ENCODE data around the gene DNAH14. TPM values are rescaled to one million over a fixed set of nuclear protein-coding genes. Genes with fewer than 3 reads are reported as not detected.

Gene DNAH14
- total and polyA plus RNA-seq, 4 donors, result 2.7 to 19.8 (median 9.6) TPM

DNA sequence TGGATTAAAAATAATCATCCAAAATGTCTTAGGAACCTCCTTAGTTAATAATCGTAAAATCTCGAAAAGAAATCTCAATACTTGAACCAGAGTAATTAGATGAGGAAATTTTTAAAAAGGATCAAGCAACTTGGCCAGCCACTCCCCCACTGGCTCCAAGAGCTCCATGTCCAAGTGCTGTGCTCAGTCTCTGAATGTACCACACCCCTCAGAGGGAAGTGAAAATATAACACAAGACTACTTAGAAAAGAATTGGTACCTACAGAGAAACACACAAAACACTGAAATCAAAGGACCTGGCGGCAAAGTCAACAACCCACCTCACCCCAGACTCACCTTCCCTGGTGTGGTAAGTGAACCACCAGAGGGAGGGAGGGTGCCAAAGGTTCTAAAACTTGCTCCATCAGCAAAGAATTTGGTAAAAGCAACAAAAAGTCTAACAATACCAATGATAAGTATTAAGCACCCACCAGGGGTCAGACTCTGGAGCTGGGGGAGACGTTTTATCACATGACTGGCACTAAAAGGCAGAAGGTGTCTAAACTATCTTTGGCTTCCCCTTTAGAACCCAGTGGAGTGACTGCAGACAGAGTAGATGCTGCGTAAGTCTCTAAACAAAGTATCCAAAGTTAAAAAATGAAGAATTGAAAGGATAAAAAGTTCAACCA, 484.4 kb downstream of the DNAH14 start:
- WGBS, result 78% methylated on average over 5 of the region's 5 CpGs
- Histone ChIP-seq H3K27ac (ENCODE audit: low read depth in 1 of 2, low read length in 2 of 2) (peak overlapping the region; percentile 57 to 73), H3K9me3 (ENCODE audit: control insufficient read depth in 4 of 4, low read length in 3 of 4) (no peaks in the 10 kb centered on the region), H3K9ac (ENCODE audit: low read depth in 1 of 2, low read length in 2 of 2) (peak overlapping the region in 1 of 2 donors; percentile 70), H3K4me1 (ENCODE audit: control insufficient read depth in 4 of 4, insufficient read depth in 4 of 4, low read length in 3 of 4) (peaks cover 7 to 19% (median 13%) of the 10 kb centered on the region in 4 donors), H3K27me3 (ENCODE audit: control insufficient read depth in 4 of 4, insufficient read depth in 4 of 4, low read length in 3 of 4) (no peaks in the 10 kb centered on the region), H3K4me3 (ENCODE audit: low read depth in 1 of 3, low read length in 3 of 3) (no peak overlapping the region), H3K36me3 (ENCODE audit: control insufficient read depth in 4 of 4, insufficient read depth in 3 of 4, low read depth in 1 of 4, low read length in 3 of 4) (peaks cover 8 to 45% (median 23%) of the 10 kb centered on the region in 4 donors)
- DNase-seq (ENCODE audit: low spot score), result no peak
- TF ChIP-seq RXRA (IDR thresholded peaks at IDR 0.05) (no peak), FOXA2 (IDR thresholded peaks at IDR 0.05) (no peak), HNF4A (conservative IDR thresholded peaks at IDR 0.05) (no peak), JUND (IDR thresholded peaks at IDR 0.05) (no peak), TAF1 (conservative IDR thresholded peaks at IDR 0.05) (no peak), FOXA1 (IDR thresholded peaks at IDR 0.05) (no peak), EGR1 (IDR thresholded peaks at IDR 0.05; ENCODE audit: low read depth in 2 of 2) (no peak)
- TF ChIP-seq, protein P1, sequence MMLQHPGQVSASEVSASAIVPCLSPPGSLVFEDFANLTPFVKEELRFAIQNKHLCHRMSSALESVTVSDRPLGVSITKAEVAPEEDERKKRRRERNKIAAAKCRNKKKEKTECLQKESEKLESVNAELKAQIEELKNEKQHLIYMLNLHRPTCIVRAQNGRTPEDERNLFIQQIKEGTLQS (IDR thresholded peaks at IDR 0.05), result no peak
- TF ChIP-seq, protein P2, sequence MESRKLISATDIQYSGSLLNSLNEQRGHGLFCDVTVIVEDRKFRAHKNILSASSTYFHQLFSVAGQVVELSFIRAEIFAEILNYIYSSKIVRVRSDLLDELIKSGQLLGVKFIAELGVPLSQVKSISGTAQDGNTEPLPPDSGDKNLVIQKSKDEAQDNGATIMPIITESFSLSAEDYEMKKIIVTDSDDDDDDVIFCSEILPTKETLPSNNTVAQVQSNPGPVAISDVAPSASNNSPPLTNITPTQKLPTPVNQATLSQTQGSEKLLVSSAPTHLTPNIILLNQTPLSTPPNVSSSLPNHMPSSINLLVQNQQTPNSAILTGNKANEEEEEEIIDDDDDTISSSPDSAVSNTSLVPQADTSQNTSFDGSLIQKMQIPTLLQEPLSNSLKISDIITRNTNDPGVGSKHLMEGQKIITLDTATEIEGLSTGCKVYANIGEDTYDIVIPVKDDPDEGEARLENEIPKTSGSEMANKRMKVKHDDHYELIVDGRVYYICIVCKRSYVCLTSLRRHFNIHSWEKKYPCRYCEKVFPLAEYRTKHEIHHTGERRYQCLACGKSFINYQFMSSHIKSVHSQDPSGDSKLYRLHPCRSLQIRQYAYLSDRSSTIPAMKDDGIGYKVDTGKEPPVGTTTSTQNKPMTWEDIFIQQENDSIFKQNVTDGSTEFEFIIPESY (IDR thresholded peaks at IDR 0.05), result no peak
- TF ChIP-seq, protein P3, sequence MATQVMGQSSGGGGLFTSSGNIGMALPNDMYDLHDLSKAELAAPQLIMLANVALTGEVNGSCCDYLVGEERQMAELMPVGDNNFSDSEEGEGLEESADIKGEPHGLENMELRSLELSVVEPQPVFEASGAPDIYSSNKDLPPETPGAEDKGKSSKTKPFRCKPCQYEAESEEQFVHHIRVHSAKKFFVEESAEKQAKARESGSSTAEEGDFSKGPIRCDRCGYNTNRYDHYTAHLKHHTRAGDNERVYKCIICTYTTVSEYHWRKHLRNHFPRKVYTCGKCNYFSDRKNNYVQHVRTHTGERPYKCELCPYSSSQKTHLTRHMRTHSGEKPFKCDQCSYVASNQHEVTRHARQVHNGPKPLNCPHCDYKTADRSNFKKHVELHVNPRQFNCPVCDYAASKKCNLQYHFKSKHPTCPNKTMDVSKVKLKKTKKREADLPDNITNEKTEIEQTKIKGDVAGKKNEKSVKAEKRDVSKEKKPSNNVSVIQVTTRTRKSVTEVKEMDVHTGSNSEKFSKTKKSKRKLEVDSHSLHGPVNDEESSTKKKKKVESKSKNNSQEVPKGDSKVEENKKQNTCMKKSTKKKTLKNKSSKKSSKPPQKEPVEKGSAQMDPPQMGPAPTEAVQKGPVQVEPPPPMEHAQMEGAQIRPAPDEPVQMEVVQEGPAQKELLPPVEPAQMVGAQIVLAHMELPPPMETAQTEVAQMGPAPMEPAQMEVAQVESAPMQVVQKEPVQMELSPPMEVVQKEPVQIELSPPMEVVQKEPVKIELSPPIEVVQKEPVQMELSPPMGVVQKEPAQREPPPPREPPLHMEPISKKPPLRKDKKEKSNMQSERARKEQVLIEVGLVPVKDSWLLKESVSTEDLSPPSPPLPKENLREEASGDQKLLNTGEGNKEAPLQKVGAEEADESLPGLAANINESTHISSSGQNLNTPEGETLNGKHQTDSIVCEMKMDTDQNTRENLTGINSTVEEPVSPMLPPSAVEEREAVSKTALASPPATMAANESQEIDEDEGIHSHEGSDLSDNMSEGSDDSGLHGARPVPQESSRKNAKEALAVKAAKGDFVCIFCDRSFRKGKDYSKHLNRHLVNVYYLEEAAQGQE (IDR thresholded peaks at IDR 0.05), result no peak

DNA sequence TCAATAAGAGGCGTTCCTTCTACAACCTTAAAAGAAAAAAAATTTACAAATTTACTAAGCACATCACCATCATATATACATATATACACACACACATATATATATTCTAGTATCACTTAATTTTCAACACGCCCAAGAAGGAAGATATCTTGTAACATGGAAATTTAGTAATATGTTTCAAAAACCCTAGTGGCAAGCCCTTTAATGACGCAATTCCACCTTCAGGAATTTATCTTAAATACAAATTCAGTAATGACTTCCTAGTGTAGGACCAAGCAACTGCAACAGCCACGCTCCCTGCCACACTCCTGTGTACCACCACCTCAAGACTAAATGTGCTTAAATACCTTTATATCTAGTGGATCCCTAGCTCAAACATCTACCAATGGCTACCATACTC, 485.8 kb downstream of the DNAH14 start:
- Histone ChIP-seq H3K4me1 (ENCODE audit: control insufficient read depth in 4 of 4, insufficient read depth in 4 of 4, low read length in 3 of 4) (peaks cover 6 to 20% (median 13%) of the 10 kb centered on the region in 4 donors), H3K36me3 (ENCODE audit: control insufficient read depth in 4 of 4, insufficient read depth in 3 of 4, low read depth in 1 of 4, low read length in 3 of 4) (peaks cover 5 to 44% (median 26%) of the 10 kb centered on the region in 4 donors), H3K9me3 (ENCODE audit: control insufficient read depth in 4 of 4, low read length in 3 of 4) (no peaks in the 10 kb centered on the region), H3K4me3 (ENCODE audit: low read depth in 1 of 3, low read length in 3 of 3) (no peak overlapping the region), H3K27ac (ENCODE audit: low read depth in 1 of 2, low read length in 2 of 2) (no peak overlapping the region), H3K9ac (ENCODE audit: low read depth in 1 of 2, low read length in 2 of 2) (no peak overlapping the region), H3K27me3 (ENCODE audit: control insufficient read depth in 4 of 4, insufficient read depth in 4 of 4, low read length in 3 of 4) (no peaks in the 10 kb centered on the region)
- TF ChIP-seq, protein P3 (IDR thresholded peaks at IDR 0.05), result no peak
- TF ChIP-seq NR2F2 (IDR thresholded peaks at IDR 0.05), result no peak
- no peak for TF ChIP-seq FOXA1 (IDR thresholded peaks at IDR 0.05)
- TF ChIP-seq HNF4A (conservative IDR thresholded peaks at IDR 0.05), result no peak
- no peak for TF ChIP-seq YY1 (IDR thresholded peaks at IDR 0.05)
- no peak for DNase-seq (ENCODE audit: low spot score)
- 96% methylated on average over 4 of the region's 4 CpGs for WGBS
